Nephron (organoid): ENCODE data around the gene ZFP64.

Source experiments
- H3K27ac Mint-ChIP-seq, 3 experiments: 2 replicates each; pipeline ENCODE4 v1.8.0; 2020; ENCODE audit warnings: mixed read lengths in 3 of 3, mild to moderate bottlenecking in 2 of 3, moderate library complexity in 1 of 3
- H3K27me3 Mint-ChIP-seq: 2 replicates; pipeline ENCODE4 v1.8.0; 2021; ENCODE audit warnings: low read depth, mild to moderate bottlenecking, moderate library complexity, mixed read lengths
- H3K36me3 Mint-ChIP-seq: 2 replicates; pipeline ENCODE4 v1.8.0; 2020; ENCODE audit warnings: low read depth, mixed read lengths
- H3K4me1 Mint-ChIP-seq: 2 replicates; pipeline ENCODE4 v1.8.0; 2020; ENCODE audit warnings: mixed read lengths
- H3K4me3 Mint-ChIP-seq, 3 experiments: 2 replicates each; pipeline ENCODE4 v1.8.0; 2020; ENCODE audit warnings: mild to moderate bottlenecking in 3 of 3, mixed read lengths in 3 of 3, moderate library complexity in 2 of 3
- H3K9me3 Mint-ChIP-seq: 2 replicates; pipeline ENCODE4 v1.8.0; 2020; ENCODE audit warnings: mixed read lengths
- TF ChIP-seq, protein P1 (sequence below), 3 experiments: fragments of 200-600 bp; sonication (generic); IDR thresholded peaks; one replicate each; pipeline ENCODE4 v1.5.0; 2021; ENCODE audit warnings: antibody characterized with exemption in 3 of 3; ENCODE audit not compliant: unreplicated experiment in 3 of 3

The ZFP64 gene

DNA sequence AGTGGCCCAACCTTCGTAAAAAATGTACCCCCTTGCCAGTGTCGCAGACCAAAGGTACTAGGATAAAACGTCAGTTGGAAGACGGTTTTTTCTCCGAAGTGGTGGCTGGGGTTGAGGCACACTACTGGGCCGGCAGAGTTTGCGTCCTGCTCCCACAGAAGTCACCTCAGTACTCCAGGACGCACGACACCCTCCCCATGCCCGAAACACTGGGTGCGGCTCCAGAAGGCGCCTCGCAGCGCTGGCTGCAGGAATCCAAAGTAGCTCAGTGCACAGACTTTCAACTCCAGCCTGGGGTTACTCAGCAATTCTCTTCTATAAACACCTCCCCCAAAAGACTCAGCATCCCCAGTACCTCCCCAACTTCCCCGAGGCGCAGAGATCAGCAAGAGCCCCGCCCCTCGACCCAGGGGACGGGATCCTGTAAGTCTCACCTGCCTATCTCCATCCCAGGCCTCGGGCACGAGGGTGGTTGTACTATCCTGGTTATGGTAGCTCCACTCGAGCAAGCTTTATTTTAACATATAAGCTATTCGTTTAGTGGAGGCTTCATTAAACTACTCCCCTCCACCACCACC lies 88.2 kb downstream of the ZFP64 start:
- H3K9me3 Mint-ChIP-seq: no peaks in the 10 kb centered on the region
- H3K27me3 Mint-ChIP-seq: peaks cover 63% of the 10 kb centered on the region
- TF ChIP-seq, protein P1, sequence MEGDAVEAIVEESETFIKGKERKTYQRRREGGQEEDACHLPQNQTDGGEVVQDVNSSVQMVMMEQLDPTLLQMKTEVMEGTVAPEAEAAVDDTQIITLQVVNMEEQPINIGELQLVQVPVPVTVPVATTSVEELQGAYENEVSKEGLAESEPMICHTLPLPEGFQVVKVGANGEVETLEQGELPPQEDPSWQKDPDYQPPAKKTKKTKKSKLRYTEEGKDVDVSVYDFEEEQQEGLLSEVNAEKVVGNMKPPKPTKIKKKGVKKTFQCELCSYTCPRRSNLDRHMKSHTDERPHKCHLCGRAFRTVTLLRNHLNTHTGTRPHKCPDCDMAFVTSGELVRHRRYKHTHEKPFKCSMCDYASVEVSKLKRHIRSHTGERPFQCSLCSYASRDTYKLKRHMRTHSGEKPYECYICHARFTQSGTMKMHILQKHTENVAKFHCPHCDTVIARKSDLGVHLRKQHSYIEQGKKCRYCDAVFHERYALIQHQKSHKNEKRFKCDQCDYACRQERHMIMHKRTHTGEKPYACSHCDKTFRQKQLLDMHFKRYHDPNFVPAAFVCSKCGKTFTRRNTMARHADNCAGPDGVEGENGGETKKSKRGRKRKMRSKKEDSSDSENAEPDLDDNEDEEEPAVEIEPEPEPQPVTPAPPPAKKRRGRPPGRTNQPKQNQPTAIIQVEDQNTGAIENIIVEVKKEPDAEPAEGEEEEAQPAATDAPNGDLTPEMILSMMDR (IDR thresholded peaks at IDR 0.05; ENCODE audit: unreplicated experiment in 3 of 3): no peak
- H3K4me3 Mint-ChIP-seq: peak overlapping the region; percentile 92 to 95 (median 95)
- H3K27ac Mint-ChIP-seq: peak overlapping the region in 2 of 3 experiments; percentile 67 to 80
- H3K36me3 Mint-ChIP-seq: no peaks in the 10 kb centered on the region
- H3K4me1 Mint-ChIP-seq: peaks cover 33% of the 10 kb centered on the region

DNA sequence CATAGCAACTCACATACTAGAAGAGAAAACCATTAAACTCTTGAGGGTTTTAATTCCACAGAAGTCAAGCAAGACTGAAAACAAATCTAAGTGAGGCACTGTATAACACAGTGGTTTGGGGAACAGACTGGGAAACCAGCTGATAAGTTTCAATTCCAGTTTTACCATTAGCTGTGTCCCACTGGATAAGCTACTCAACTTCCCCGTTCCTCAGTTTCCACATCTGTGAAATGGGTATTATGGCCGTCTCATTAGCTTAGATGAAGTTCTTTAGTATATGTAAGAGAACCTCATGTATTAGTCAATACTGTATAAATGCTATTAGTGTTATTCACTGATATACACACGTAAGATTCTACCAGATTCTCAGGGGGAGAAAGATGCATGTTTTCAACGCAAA lies 89.0 kb downstream of the ZFP64 start:
- Mint-ChIP-seq H3K36me3 (no peaks in the 10 kb centered on the region), H3K4me3 (peak overlapping the region; percentile 59 to 77 (median 70)), H3K27me3 (peaks cover 60% of the 10 kb centered on the region), H3K27ac (peak overlapping the region in 1 of 3 experiments; percentile 25), H3K9me3 (no peaks in the 10 kb centered on the region), H3K4me1 (peaks cover 33% of the 10 kb centered on the region)
- TF ChIP-seq, protein P1 (IDR thresholded peaks at IDR 0.05; ENCODE audit: unreplicated experiment in 3 of 3): no peak

DNA sequence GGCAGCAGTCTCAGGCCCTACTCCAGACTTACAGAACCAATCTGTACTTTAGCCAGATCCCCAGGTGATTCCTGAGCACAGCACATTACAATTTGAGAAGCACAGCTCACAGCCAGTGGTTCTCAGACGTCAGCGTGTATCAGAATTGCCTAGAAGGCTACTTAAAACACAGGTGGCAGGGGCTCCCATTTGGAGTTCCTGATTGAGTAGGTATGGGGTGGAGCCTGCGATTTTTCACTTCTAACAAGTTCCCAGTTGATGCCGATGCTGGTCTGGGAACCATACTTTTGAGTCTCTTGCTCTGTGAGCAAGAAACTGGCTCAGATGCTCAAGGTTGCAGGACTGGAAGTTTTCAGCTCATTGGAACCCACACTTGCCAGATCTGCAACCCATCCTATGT lies 89.5 kb downstream of the ZFP64 start:
- H3K9me3 Mint-ChIP-seq: no peaks in the 10 kb centered on the region

More for the DNA sequence above, 89.5 kb downstream of the ZFP64 start:
- Mint-ChIP-seq H3K4me1 (peaks cover 33% of the 10 kb centered on the region), H3K4me3 (peak overlapping the region in 1 of 3 experiments; percentile 77), H3K27me3 (peaks cover 55% of the 10 kb centered on the region), H3K27ac (no peak overlapping the region), H3K36me3 (peaks cover under 1% of the 10 kb centered on the region)
- TF ChIP-seq, protein P1 (IDR thresholded peaks at IDR 0.05; ENCODE audit: unreplicated experiment in 3 of 3): no peak
